Measurements from ENCODE around the gene PRR22. TPM values are rescaled to one million over a fixed set of nuclear protein-coding genes. Genes with fewer than 3 reads are reported as not detected.

Gene PRR22
- total and polyA plus RNA-seq, 2 donors (not counting 1 experiment from before 2014, with no cell fraction given): 3.4 to 5.6 TPM

DNA sequence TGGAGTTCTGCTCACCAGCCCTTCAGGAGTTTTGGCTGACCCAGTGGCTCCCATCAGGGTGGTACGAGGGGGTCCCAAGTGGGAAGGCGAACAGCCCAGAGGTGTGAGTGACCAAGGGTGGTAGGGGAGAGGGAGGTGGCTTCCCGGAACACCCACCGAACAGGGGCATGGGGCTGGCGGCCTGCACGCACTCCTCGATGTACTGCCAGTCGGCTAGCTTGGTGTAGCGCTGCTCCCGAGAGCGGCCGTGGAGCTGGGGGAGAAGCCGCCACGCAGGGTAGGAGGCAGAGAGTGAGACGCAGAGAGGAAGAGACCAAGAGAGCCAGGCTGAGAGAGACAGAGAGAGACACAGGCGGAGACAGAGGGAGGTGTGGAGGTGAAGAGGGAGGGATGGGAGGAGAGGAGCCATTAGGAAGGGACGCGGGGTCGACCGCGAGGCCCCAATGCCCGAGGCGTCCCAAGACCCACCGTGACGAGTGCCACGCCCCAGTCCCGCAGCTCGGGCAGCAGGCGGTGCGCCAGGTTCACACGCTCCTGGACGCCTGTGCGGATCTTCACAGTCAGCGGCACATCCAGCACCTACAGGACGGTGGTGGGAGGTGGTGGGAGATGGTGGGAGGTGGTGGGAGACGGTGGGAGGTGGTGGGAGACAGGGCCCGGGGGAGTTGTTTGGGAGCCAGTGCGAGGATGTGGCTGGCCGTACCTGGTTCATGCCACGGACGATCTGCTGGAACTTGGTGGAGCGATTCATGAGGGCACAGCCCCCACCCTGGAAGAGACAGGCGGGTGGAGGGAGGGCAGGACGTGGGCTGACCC, 2.3 kb upstream of the PRR22 start:
- TF ChIP-seq CTCF (IDR thresholded peaks at IDR 0.05) (no peak), EZH2 (IDR thresholded peaks at IDR 0.05; ENCODE audit: borderline replicate concordance, insufficient read depth, low read depth, low read length, poor library complexity, severe bottlenecking) (no peak)
- Histone ChIP-seq H4K20me1 (ENCODE audit: control insufficient read depth, insufficient read depth, low read length, poor library complexity, severe bottlenecking) (peaks cover 28% of the 10 kb centered on the region), H3K36me3 (replicated peaks in 1 of 2; ENCODE audit: control extremely low read depth in 1 of 2, control insufficient read depth in 1 of 2, extremely low read depth in 1 of 2, insufficient read depth in 2 of 2, low read length in 1 of 2) (peaks cover 0 to 53% of the 10 kb centered on the region in 2 experiments), H3K4me2 (replicated peaks; ENCODE audit: low read depth, low read length, poor library complexity, severe bottlenecking) (no peak overlapping the region), H3K27me3 (replicated peaks in 1 of 4; ENCODE audit: control extremely low read depth in 1 of 4, control insufficient read depth in 3 of 4, insufficient read depth in 4 of 4, low read length in 3 of 4) (no peaks in the 10 kb centered on the region), H3K9ac (ENCODE audit: low read length) (no peak overlapping the region), H3K4me3 (ENCODE audit: control extremely low read depth in 1 of 5, extremely low read depth in 1 of 5, insufficient read depth in 1 of 5, low read depth in 2 of 5, low read length in 4 of 5) (no peak overlapping the region), H3K27ac (ENCODE audit: low read length in 2 of 2) (no peak overlapping the region), H3K9me3 (ENCODE audit: control extremely low read depth in 1 of 3, control insufficient read depth in 2 of 3, insufficient read depth in 1 of 3, low read length in 2 of 3) (peaks cover 0 to 20% (median 3%) of the 10 kb centered on the region in 3 donors), H3K79me2 (ENCODE audit: control insufficient read depth, insufficient read depth, low read length) (peaks cover 7% of the 10 kb centered on the region), H3K4me1 (ENCODE audit: control insufficient read depth in 2 of 2, insufficient read depth in 2 of 2, low read length in 2 of 2) (peaks cover 5 to 16% of the 10 kb centered on the region in 2 donors), H2AFZ (ENCODE audit: insufficient read depth, low read depth, low read length, poor library complexity, severe bottlenecking) (no peak overlapping the region)
- no peak overlapping the region for H3K4me3 Mint-ChIP-seq
- ATAC-seq (ENCODE audit: low read depth) (no peak), DNase-seq (peak; percentile 36)
- H3K4me1 Mint-ChIP-seq: peaks cover 10% of the 10 kb centered on the region
- ChIA-PET CTCF (no interaction called here), POLR2A (no interaction called here)
- WGBS (ENCODE audit: insufficient coverage): 99% methylated on average over 44 of the region's 44 CpGs
- no peak overlapping the region for H3K27ac Mint-ChIP-seq
- H3K9me3 Mint-ChIP-seq (ENCODE audit: insufficient read depth): no peaks in the 10 kb centered on the region
- H3K27me3 Mint-ChIP-seq: no peaks in the 10 kb centered on the region
- intact Hi-C loops (cut with micrococcal nuclease): no loop called here

- POLR2A ChIA-PET: no interaction called here
- intact Hi-C loops (cut with micrococcal nuclease): no loop called here
- DNase-seq: no peak
- Histone ChIP-seq H3K9ac (ENCODE audit: low read length) (no peak overlapping the region), H3K4me3 (ENCODE audit: control extremely low read depth in 1 of 5, extremely low read depth in 1 of 5, insufficient read depth in 1 of 5, low read depth in 2 of 5, low read length in 4 of 5) (no peak overlapping the region), H3K9me3 (ENCODE audit: control extremely low read depth in 1 of 3, control insufficient read depth in 2 of 3, insufficient read depth in 1 of 3, low read length in 2 of 3) (peaks cover 0 to 8% (median 0%) of the 10 kb centered on the region in 3 donors), H3K36me3 (replicated peaks in 1 of 2; ENCODE audit: control extremely low read depth in 1 of 2, control insufficient read depth in 1 of 2, extremely low read depth in 1 of 2, insufficient read depth in 2 of 2, low read length in 1 of 2) (peaks cover 0 to 53% of the 10 kb centered on the region in 2 experiments), H2AFZ (ENCODE audit: insufficient read depth, low read depth, low read length, poor library complexity, severe bottlenecking) (no peak overlapping the region), H3K27me3 (replicated peaks in 1 of 4; ENCODE audit: control extremely low read depth in 1 of 4, control insufficient read depth in 3 of 4, insufficient read depth in 4 of 4, low read length in 3 of 4) (no peaks in the 10 kb centered on the region), H3K79me2 (ENCODE audit: control insufficient read depth, insufficient read depth, low read length) (peaks cover 7% of the 10 kb centered on the region), H3K27ac (ENCODE audit: low read length in 2 of 2) (no peak overlapping the region), H4K20me1 (ENCODE audit: control insufficient read depth, insufficient read depth, low read length, poor library complexity, severe bottlenecking) (peaks cover 28% of the 10 kb centered on the region), H3K4me2 (replicated peaks; ENCODE audit: low read depth, low read length, poor library complexity, severe bottlenecking) (no peak overlapping the region), H3K4me1 (ENCODE audit: control insufficient read depth in 2 of 2, insufficient read depth in 2 of 2, low read length in 2 of 2) (peaks cover 5 to 7% of the 10 kb centered on the region in 2 donors)
- Mint-ChIP-seq H3K4me1 (peaks cover 5% of the 10 kb centered on the region), H3K27ac (no peak overlapping the region), H3K27me3 (no peaks in the 10 kb centered on the region), H3K4me3 (no peak overlapping the region), H3K9me3 (ENCODE audit: insufficient read depth) (no peaks in the 10 kb centered on the region)
- WGBS (ENCODE audit: insufficient coverage): 95% methylated on average over 34 of the region's 37 CpGs
- no peak for TF ChIP-seq CTCF (IDR thresholded peaks at IDR 0.05)
- TF ChIP-seq EZH2 (IDR thresholded peaks at IDR 0.05; ENCODE audit: borderline replicate concordance, insufficient read depth, low read depth, low read length, poor library complexity, severe bottlenecking): no peak
- CTCF ChIA-PET: no interaction called here
- no peak for ATAC-seq (ENCODE audit: low read depth)
Measured at GRCh38 chr19:5785423-5785822, 877 bp upstream of the PRR22 start.
